Gastroesophageal sphincter (tissue), 3 donors: Measurements from ENCODE around the gene STK11IP.

ENCODE experiments used
- CTCF ChIP-seq, 4 experiments: fragments of 200-600 bp in 2 of 4; fragments of 450-650 bp in 2 of 4; sonication (generic) in 1 of 4; IDR thresholded peaks; one replicate each; pipeline ENCODE4 v1.5.1; 2017 to 2019; ENCODE audit warnings: antibody characterized with exemption in 4 of 4, mild to moderate bottlenecking in 2 of 4, moderate library complexity in 2 of 4
- EP300 ChIP-seq: sonication (generic); formaldehyde crosslinking; IDR thresholded peaks from one replicate; pipeline ENCODE4 v1.6.1; 2017; ENCODE audit warnings: antibody characterized with exemption, mild to moderate bottlenecking
- POLR2AphosphoS5 ChIP-seq: sonication (generic); formaldehyde crosslinking; IDR thresholded peaks from one replicate; pipeline ENCODE4 v1.6.1; 2017; ENCODE audit warnings: antibody characterized with exemption

- TF ChIP-seq CTCF (IDR thresholded peaks at IDR 0.05): no peak
- TF ChIP-seq POLR2AphosphoS5: no peak
- TF ChIP-seq EP300: no peak
These were observed 35.3 kb upstream of the STK11IP start for GRCh38 chr2:219562049-219563020.
